ENCODE data around the gene MBD3L3. TPM values are rescaled to one million over a fixed set of nuclear protein-coding genes. Genes with fewer than 3 reads are reported as not detected.

MBD3L3 gene
- total RNA-seq, 2 experiments from 2014 or later, result not detected

- Histone ChIP-seq H3K9me2 (ENCODE audit: insufficient read depth, low read length) (no peaks in the 10 kb centered on the region), H4K20me1 (ENCODE audit: insufficient read depth, low read length) (no peaks in the 10 kb centered on the region), H3K4me3 (ENCODE audit: low read depth, low read length, poor library complexity, severe bottlenecking) (peak overlapping the region; percentile 67), H2AFZ (ENCODE audit: low read length) (peak overlapping the region; percentile 38), H3K9me3 (ENCODE audit: low read length) (peaks cover 5% of the 10 kb centered on the region; the same call in 1 of the 2 replicates), H3K4me1 (ENCODE audit: insufficient read depth, low read length, poor library complexity, severe bottlenecking) (peaks cover 22% of the 10 kb centered on the region), H3K79me2 (ENCODE audit: insufficient read depth, low read depth, low read length) (no peaks in the 10 kb centered on the region), H3K36me3 (ENCODE audit: insufficient read depth, low read length) (no peaks in the 10 kb centered on the region), H3K27ac (ENCODE audit: low read depth, low read length, poor library complexity, severe bottlenecking) (peak overlapping the region; percentile 57), H3K4me2 (ENCODE audit: low read length) (peak overlapping the region; percentile 86)
- ChIA-PET POLR2A (interaction anchor here (0.6 to 1.8 kb wide), 16 partner anchors 14 to 251 kb away, joined by 3 to 10 read pairs (median 4); partner anchors contain the start of genes ARHGEF18 and ZNF557), CTCF (ENCODE audit: unreplicated experiment) (interaction anchor here (0.6 to 1.0 kb wide), 2 partner anchors 243 to 250 kb away, joined by 3 read pairs; partner anchors contain the start of gene ARHGEF18)
- DNase-seq (ENCODE audit: low spot score), result peak; percentile 93
- TF ChIP-seq EZH2phosphoT487 (IDR thresholded peaks at IDR 0.05; ENCODE audit: borderline replicate concordance, low read depth, low read length) (no peak), CTCF (conservative IDR thresholded peaks at IDR 0.05; ENCODE audit: low read length) (no peak)
- BruUV-seq (replicated peaks), result no TSS peak
- intact Hi-C loops (cut with micrococcal nuclease; ENCODE audit: unreplicated experiment), result loop anchor here (2.0 kb wide), 1 partner anchor 250 kb away; the partner anchor contains the start of gene ARHGEF18
Observed at GRCh38 chr19:7098701-7099596, 40.5 kb upstream of the MBD3L3 start.

GRCh38 chr19:7098096-7098495 is 39.6 kb upstream of the MBD3L3 start:
- ChIA-PET CTCF (ENCODE audit: unreplicated experiment) (no interaction called here), POLR2A (interaction anchor here (1.8 kb wide), 1 partner anchor 232 kb away, joined by 10 read pairs; no protein-coding TSS in a partner anchor)
- intact Hi-C loops (cut with micrococcal nuclease; ENCODE audit: unreplicated experiment), result loop anchor here (2.0 kb wide), 1 partner anchor 251 kb away; the partner anchor contains the start of gene ARHGEF18
- no peak overlapping the region for H3K27ac ChIP-seq (ENCODE audit: low read depth, low read length, poor library complexity, severe bottlenecking)
- no peaks in the 10 kb centered on the region for H3K9me2 ChIP-seq (ENCODE audit: insufficient read depth, low read length)
- H3K4me3 ChIP-seq (ENCODE audit: low read depth, low read length, poor library complexity, severe bottlenecking), result peak overlapping the region; percentile 67
- no peaks in the 10 kb centered on the region for H4K20me1 ChIP-seq (ENCODE audit: insufficient read depth, low read length)
- H2AFZ ChIP-seq (ENCODE audit: low read length), result peak overlapping the region; percentile 38; the same call in 1 of the 2 replicates
- H3K4me1 ChIP-seq (ENCODE audit: insufficient read depth, low read length, poor library complexity, severe bottlenecking), result peaks cover 22% of the 10 kb centered on the region
- TSS peak; percentile 79 for BruUV-seq (replicated peaks)
- H3K4me2 ChIP-seq (ENCODE audit: low read length), result peak overlapping the region; percentile 86
- no peak for DNase-seq (ENCODE audit: low spot score)
- H3K36me3 ChIP-seq (ENCODE audit: insufficient read depth, low read length), result no peaks in the 10 kb centered on the region
- no peak for TF ChIP-seq EZH2phosphoT487 (IDR thresholded peaks at IDR 0.05; ENCODE audit: borderline replicate concordance, low read depth, low read length)
- TF ChIP-seq CTCF (conservative IDR thresholded peaks at IDR 0.05; ENCODE audit: low read length), result no peak
- no peaks in the 10 kb centered on the region for H3K79me2 ChIP-seq (ENCODE audit: insufficient read depth, low read depth, low read length)
- H3K9me3 ChIP-seq (ENCODE audit: low read length), result peaks cover 5% of the 10 kb centered on the region; the same call in 1 of the 2 replicates

All from OCI-LY7 (cell line).